Aorta (tissue), 5 donors: Measurements from ENCODE around the gene RIMKLA. TPM values are rescaled to one million over a fixed set of nuclear protein-coding genes. Genes with fewer than 3 reads are reported as not detected.

Experiments used
- ATAC-seq: fragments of 200-7000 bp; cut with Tn5 transposase; one replicate; pipeline ENCODE4 v1.9.1; 2022; ENCODE audit warnings: moderate library complexity; ENCODE audit not compliant: low FRiP score
- DNase-seq, 2 donors: peaks; one replicate each; pipeline ENCODE4 v3.0.0-alpha.2; 2020
- H3K27ac ChIP-seq, 2 donors: one replicate each; pipeline ENCODE4 v1.5.1; 2013; ENCODE audit warnings: low read length in 2 of 2, mild to moderate bottlenecking in 2 of 2, moderate library complexity in 2 of 2, control low read depth in 1 of 2, inconsistent platforms in 1 of 2, low read depth in 1 of 2
- H3K27me3 ChIP-seq, 2 donors: one replicate each; pipeline ENCODE4 v1.6.1; 2013; ENCODE audit warnings: control low read depth in 1 of 2, low read length in 1 of 2, mild to moderate bottlenecking in 1 of 2, moderate library complexity in 1 of 2; ENCODE audit not compliant: insufficient read depth in 2 of 2, control insufficient read depth in 1 of 2
- H3K36me3 ChIP-seq, 2 donors: one replicate each; pipeline ENCODE4 v1.6.1; 2013; ENCODE audit warnings: control low read depth in 1 of 2, low read length in 1 of 2, mild to moderate bottlenecking in 1 of 2; ENCODE audit not compliant: insufficient read depth in 2 of 2, control insufficient read depth in 1 of 2
- H3K4me1 ChIP-seq, 2 donors: one replicate each; pipeline ENCODE4 v1.6.1; 2013; ENCODE audit warnings: low read length in 2 of 2, control low read depth in 1 of 2, mild to moderate bottlenecking in 1 of 2, moderate library complexity in 1 of 2; ENCODE audit not compliant: insufficient read depth in 2 of 2, control insufficient read depth in 1 of 2
- H3K4me3 ChIP-seq, 2 donors: one replicate each; pipeline ENCODE4 v1.5.1; 2013; ENCODE audit warnings: low read length in 2 of 2, control low read depth in 1 of 2, mild to moderate bottlenecking in 1 of 2
- H3K9me3 ChIP-seq: one replicate; pipeline ENCODE4 v1.6.1; 2013; ENCODE audit warnings: mild to moderate bottlenecking, low read length; ENCODE audit not compliant: control insufficient read depth
- WGBS, 2 donors: extraction: QIAGEN DNeasy Blood & Tissue Kit; methylation state at CpG; one replicate each; pipeline ENCODE4 v1.1.7; 2013; 5-methylcytosine and 5-hydroxymethylcytosine counted together
- intact Hi-C, 2 donors: fragments of 100-400 bp; cut with DNase I; formaldehyde crosslinking; loops; one replicate each; pipeline versions ENCODE4 v1.14.2 to v1.15.0; 2022
- polyA plus RNA-seq, 2 donors: library from polyadenylated mRNA; stranded (reverse); fragments of 200-250 nt; gene quantifications; one replicate each; pipeline ENCODE4 v1.2.3, GENCODE V29; 2013
- total RNA-seq, 2 donors: library from RNA; stranded (reverse); fragmentation: NEBNext Ultra II Directional; extraction: Animal tissue kit (Norgen Biotek cat#: 25700); gene quantifications; one replicate each; pipeline ENCODE4 v1.2.1, GENCODE V29; 2021
- donor health status: healthy with polysubstance abuse.
- donor health status: Bipolar disorder and iron deficiency.
- donor health status: DM: no; HTN: no; CAD: no.
- donor health status: DM: no; HTN: no; CAD: no.
- donor health status: DM: yes; HTN: yes; CAD: no.

RIMKLA gene
- total and polyA plus RNA-seq, 4 donors: 0.06 to 1.3 (median 0.39) TPM

GRCh38 chr1:42336978-42337377 lies 43.6 kb upstream of the RIMKLA start:
- no peak for DNase-seq
- no peak overlapping the region for H3K4me3 ChIP-seq
- ATAC-seq: no peak
- no peak overlapping the region for H3K27ac ChIP-seq
- H3K4me1 ChIP-seq: peaks cover 0 to 2% of the 10 kb centered on the region in 2 donors
- no peaks in the 10 kb centered on the region for H3K9me3 ChIP-seq
- 57 to 69% methylated on average over 6 of the region's 6 CpGs for WGBS, 2 donors
- H3K36me3 ChIP-seq: no peaks in the 10 kb centered on the region
- no peaks in the 10 kb centered on the region for H3K27me3 ChIP-seq
- intact Hi-C loops: loop anchor here (5.0 to 10.0 kb wide), 3 partner anchors 120 to 345 kb away; partner anchors contain the start of genes PPCS (in 1 of the 2), YBX1 (in 1 of the 2) and ZMYND12 (in 1 of the 2)

- H3K27me3 ChIP-seq: no peaks in the 10 kb centered on the region
- no peaks in the 10 kb centered on the region for H3K4me1 ChIP-seq
- no peak for ATAC-seq
- H3K36me3 ChIP-seq: no peaks in the 10 kb centered on the region
- intact Hi-C loops: loop anchor here in 1 of 2 donors (10.0 kb wide), 1 partner anchor 405 kb away; the partner anchor contains the start of gene CLDN19
- WGBS, 2 donors: 35 to 56% methylated on average over 2 of the region's 2 CpGs
- no peak overlapping the region for H3K4me3 ChIP-seq
- no peak overlapping the region for H3K27ac ChIP-seq
- DNase-seq: no peak
- no peaks in the 10 kb centered on the region for H3K9me3 ChIP-seq
These were observed 40.5 kb upstream of the RIMKLA start for GRCh38 chr1:42340093-42340492.

GRCh38 chr1:42340901-42341300 lies 39.7 kb upstream of the RIMKLA start:
- DNase-seq (no peak), ATAC-seq (no peak)
- no peaks in the 10 kb centered on the region for H3K36me3 ChIP-seq
- H3K4me3 ChIP-seq: no peak overlapping the region
- intact Hi-C loops: loop anchor here in 1 of 2 donors (10.0 kb wide), 1 partner anchor 404 kb away; the partner anchor contains the start of gene CLDN19
- no peaks in the 10 kb centered on the region for H3K27me3 ChIP-seq
- H3K9me3 ChIP-seq: no peaks in the 10 kb centered on the region
- no peaks in the 10 kb centered on the region for H3K4me1 ChIP-seq
- H3K27ac ChIP-seq: no peak overlapping the region
- 71 to 93% methylated on average over 1 of the region's 1 CpG for WGBS, 2 donors

- Histone ChIP-seq H3K27me3 (no peaks in the 10 kb centered on the region), H3K27ac (no peak overlapping the region), H3K4me3 (no peak overlapping the region), H3K4me1 (no peaks in the 10 kb centered on the region), H3K9me3 (no peaks in the 10 kb centered on the region), H3K36me3 (no peaks in the 10 kb centered on the region)
- intact Hi-C loops: loop anchor here in 1 of 2 donors (10.0 kb wide), 1 partner anchor 402 kb away; the partner anchor contains the start of gene CLDN19
- 73 to 74% methylated on average over 5 of the region's 5 CpGs for WGBS, 2 donors
- ATAC-seq: no peak
- no peak for DNase-seq
These were observed 37.5 kb upstream of the RIMKLA start for GRCh38 chr1:42343049-42343448.

GRCh38 chr1:42348498-42348897 lies 32.1 kb upstream of the RIMKLA start:
- intact Hi-C loops: loop anchor here in 1 of 2 donors (5.0 to 10.0 kb wide), 2 partner anchors 89 to 396 kb away; partner anchors contain the start of gene CLDN19
- H3K36me3 ChIP-seq: no peaks in the 10 kb centered on the region
- ATAC-seq (no peak), DNase-seq (no peak)
- H3K27ac ChIP-seq: no peak overlapping the region
- no peaks in the 10 kb centered on the region for H3K9me3 ChIP-seq
- no peaks in the 10 kb centered on the region for H3K27me3 ChIP-seq
- no peak overlapping the region for H3K4me3 ChIP-seq
- H3K4me1 ChIP-seq: no peaks in the 10 kb centered on the region

GRCh38 chr1:42350086-42350485 lies 30.5 kb upstream of the RIMKLA start:
- intact Hi-C loops: no loop called here
- WGBS, 2 donors: 1 to 10% methylated on average over 1 of the region's 1 CpG
- DNase-seq (no peak), ATAC-seq (no peak)
- no peaks in the 10 kb centered on the region for H3K27me3 ChIP-seq
- H3K4me3 ChIP-seq: no peak overlapping the region
- H3K27ac ChIP-seq: no peak overlapping the region
- no peaks in the 10 kb centered on the region for H3K9me3 ChIP-seq
- no peaks in the 10 kb centered on the region for H3K4me1 ChIP-seq
- no peaks in the 10 kb centered on the region for H3K36me3 ChIP-seq

GRCh38 chr1:42358791-42359190 lies 21.8 kb upstream of the RIMKLA start:
- no peak overlapping the region for H3K4me3 ChIP-seq
- intact Hi-C loops: no loop called here
- ATAC-seq: no peak
- no peak overlapping the region for H3K27ac ChIP-seq
- peaks cover 2% of the 10 kb centered on the region for H3K9me3 ChIP-seq
- 91 to 92% methylated on average over 3 of the region's 3 CpGs for WGBS, 2 donors
- no peaks in the 10 kb centered on the region for H3K36me3 ChIP-seq
- H3K27me3 ChIP-seq: peaks cover 0 to 3% of the 10 kb centered on the region in 2 donors
- H3K4me1 ChIP-seq: no peaks in the 10 kb centered on the region
- DNase-seq: no peak

GRCh38 chr1:42359466-42359865 lies 21.1 kb upstream of the RIMKLA start:
- Histone ChIP-seq H3K4me3 (no peak overlapping the region), H3K27me3 (peaks cover 0 to 3% of the 10 kb centered on the region in 2 donors), H3K9me3 (peaks cover 2% of the 10 kb centered on the region), H3K27ac (no peak overlapping the region), H3K36me3 (no peaks in the 10 kb centered on the region), H3K4me1 (no peaks in the 10 kb centered on the region)
- intact Hi-C loops: no loop called here
- ATAC-seq (no peak), DNase-seq (no peak)
- WGBS, 2 donors: 71 to 88% methylated on average over 1 of the region's 1 CpG

- Histone ChIP-seq H3K9me3 (peaks cover 2% of the 10 kb centered on the region), H3K36me3 (no peaks in the 10 kb centered on the region), H3K4me3 (no peak overlapping the region), H3K27ac (no peak overlapping the region), H3K27me3 (peaks cover 0 to 3% of the 10 kb centered on the region in 2 donors), H3K4me1 (no peaks in the 10 kb centered on the region)
- intact Hi-C loops: no loop called here
- no peak for ATAC-seq
- no peak for DNase-seq
- 81 to 85% methylated on average over 6 of the region's 6 CpGs for WGBS, 2 donors
These were observed 16.5 kb upstream of the RIMKLA start for GRCh38 chr1:42364089-42364488.
